Small intestine (tissue), 16 donors: ENCODE data around the gene SELPLG. TPM values are rescaled to one million over a fixed set of nuclear protein-coding genes. Genes with fewer than 3 reads are reported as not detected.

Source experiments
- DNase-seq, 2 donors: peaks; one replicate each; pipeline versions ENCODE4 v3.0.0 to v3.0.0-alpha.2; 2013
- FAIRE-seq: peaks from 2 replicates; lab custom pipeline; 2012; peaks lifted over from hg19 to GRCh38; lab: Jason Lieb, UNC
- H3K27ac ChIP-seq, 3 donors: one replicate each; pipeline ENCODE4 v1.5.1; 2013; ENCODE audit warnings: low read length in 2 of 3, mild to moderate bottlenecking in 2 of 3, control low read depth in 1 of 3, inconsistent platforms in 1 of 3, low read depth in 1 of 3, moderate library complexity in 1 of 3
- H3K27me3 ChIP-seq, 3 donors: one replicate each; pipeline ENCODE4 v1.6.1; 2013; ENCODE audit warnings: low read length in 3 of 3, inconsistent platforms in 1 of 3; ENCODE audit not compliant: control insufficient read depth in 3 of 3, insufficient read depth in 3 of 3
- H3K36me3 ChIP-seq, 3 donors: one replicate each; pipeline ENCODE4 v1.6.1; 2013; ENCODE audit warnings: low read length in 3 of 3, inconsistent platforms in 1 of 3, low read depth in 1 of 3, mild to moderate bottlenecking in 1 of 3, moderate library complexity in 1 of 3; ENCODE audit not compliant: control insufficient read depth in 3 of 3, insufficient read depth in 2 of 3
- H3K4me1 ChIP-seq, 3 donors: one replicate each; pipeline ENCODE4 v1.6.1; 2013; ENCODE audit warnings: low read length in 2 of 3, inconsistent platforms in 1 of 3, low read depth in 1 of 3, mild to moderate bottlenecking in 1 of 3, moderate library complexity in 1 of 3; ENCODE audit not compliant: control insufficient read depth in 3 of 3, insufficient read depth in 2 of 3
- H3K4me3 ChIP-seq, 3 donors: one replicate each; pipeline ENCODE4 v1.5.1; 2013; ENCODE audit warnings: low read length in 3 of 3, control low read depth in 1 of 3, inconsistent platforms in 1 of 3, low read depth in 1 of 3, mild to moderate bottlenecking in 1 of 3, moderate library complexity in 1 of 3
- H3K9me3 ChIP-seq, 2 donors: one replicate each; pipeline ENCODE4 v1.6.1; 2013; ENCODE audit warnings: low read depth in 1 of 2, low read length in 1 of 2; ENCODE audit not compliant: control insufficient read depth in 2 of 2, insufficient read depth in 1 of 2
- WGBS, 3 donors: extraction: QIAGEN DNeasy Blood & Tissue Kit; methylation state at CpG; one replicate each; pipeline ENCODE4 v1.1.7; 2013; 5-methylcytosine and 5-hydroxymethylcytosine counted together
- long read RNA-seq, 10 donors: transcript quantifications; one replicate each; lab custom pipeline, GENCODE V29; 2026
- polyA plus RNA-seq, 4 donors: library from polyadenylated mRNA; stranded (reverse) in 3 of 4; unstranded in 1 of 4; fragments of 200-250 nt in 3 of 4; fragments of 120-200 nt in 1 of 4; gene quantifications; one replicate each; pipeline versions ENCODE4 v1.2.1 to v1.2.3, GENCODE V29; 2013
- donor health status: healthy with polysubstance abuse.
- donor health status: control.
- donor health status: control.
- donor health status: Bipolar disorder and iron deficiency.
- donor health status: healthy.

SELPLG gene
- polyA plus RNA-seq: 1 to 10 TPM; 1.1 to 7.2 (median 4.6) TPM
- long read RNA-seq, donor 1, transcript SELPLG-203 (2 exons, 2,256 nt): major isoform, 7 of 7 reads
- long read RNA-seq, donor 1, partial matches to known transcripts: 0 of 7 reads
- long read RNA-seq, donor 1, other reads (novel, unspliced or antisense): 0 of 7 reads
- long read RNA-seq, donor 2: 0 reads
- long read RNA-seq, donor 3, transcript SELPLG-203 (2 exons, 2,256 nt): major isoform, 6 of 6 reads
- long read RNA-seq, donor 3, partial matches to known transcripts: 0 of 6 reads
- long read RNA-seq, donor 3, other reads (novel, unspliced or antisense): 0 of 6 reads
- long read RNA-seq, donor 4: 0 reads
- long read RNA-seq, donor 5, partial matches to known transcripts: 0 of 1 reads
- long read RNA-seq, donor 5, other reads (novel, unspliced or antisense): 0 of 1 reads
- long read RNA-seq, donor 6, transcript SELPLG-203 (2 exons, 2,256 nt): major isoform, 9 of 9 reads
- long read RNA-seq, donor 6, partial matches to known transcripts: 0 of 9 reads
- long read RNA-seq, donor 6, other reads (novel, unspliced or antisense): 0 of 9 reads
- long read RNA-seq, donor 7: 0 reads
- long read RNA-seq, donor 8: 0 reads
- long read RNA-seq, donor 9, partial matches to known transcripts: 0 of 1 reads
- long read RNA-seq, donor 9, other reads (novel, unspliced or antisense): 0 of 1 reads
- long read RNA-seq, donor 10, partial matches to known transcripts: 0 of 4 reads
- long read RNA-seq, donor 10, other reads (novel, unspliced or antisense): 0 of 4 reads

DNA sequence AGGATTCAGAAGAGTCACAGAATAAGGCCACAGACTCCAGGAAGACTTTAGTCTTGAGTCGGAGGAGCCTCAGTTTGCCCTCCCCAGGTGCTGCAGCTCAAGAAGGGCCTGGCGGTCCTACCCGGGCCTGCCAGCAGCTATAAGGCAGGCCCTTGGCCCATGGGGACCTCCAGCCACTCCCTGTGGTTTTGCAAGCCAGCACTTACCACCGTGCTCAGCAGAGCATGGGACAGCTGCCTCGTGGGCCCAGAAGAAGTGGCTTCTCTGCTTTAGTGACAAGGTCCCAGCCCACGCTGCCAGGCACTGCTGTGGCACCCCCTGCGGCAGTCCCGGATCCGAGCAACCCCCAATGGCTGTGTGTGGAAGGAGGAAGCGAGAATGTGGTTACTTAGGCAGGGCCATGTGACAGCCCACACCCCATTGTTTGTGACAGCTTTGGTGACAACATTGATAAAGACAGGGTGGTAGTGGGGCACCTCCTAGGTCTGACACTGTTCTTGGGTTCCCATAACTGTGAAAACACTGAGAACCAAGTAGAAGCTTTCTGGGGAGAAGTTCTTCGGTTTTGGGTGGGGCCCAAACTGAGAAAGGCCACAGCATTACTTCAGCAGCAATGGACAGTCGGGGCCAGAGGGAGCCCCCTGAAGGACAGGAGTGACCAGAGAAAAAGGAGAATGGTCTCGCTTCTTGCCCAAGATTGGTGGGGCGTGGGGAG lies at the start of gene SELPLG:
SELPLG (minus strand) TSS at position 361 of the 715 bp plus-strand sequence. CDS start 9,587 bp downstream, outside the sequence.
- WGBS, 3 donors: 58 to 73% (median 62%) methylated on average over 13 to 14 of the region's 14 CpGs
- Histone ChIP-seq H3K9me3 (no peaks in the 10 kb centered on the region), H3K4me3 (peak within 1 kb of the TSS; percentile 9 to 35 (median 18)), H3K27me3 (peaks cover 0 to 8% (median 0%) of the 10 kb centered on the region in 3 donors), H3K36me3 (no peaks in the 10 kb centered on the region), H3K4me1 (peaks cover 0 to 14% (median 4%) of the 10 kb centered on the region in 3 donors), H3K27ac (peak within 1 kb of the TSS in 2 of 3 donors; percentile 52 to 90)
- DNase-seq (peak in 1 of 2 donors; percentile 59), FAIRE-seq (no peak)

DNA sequence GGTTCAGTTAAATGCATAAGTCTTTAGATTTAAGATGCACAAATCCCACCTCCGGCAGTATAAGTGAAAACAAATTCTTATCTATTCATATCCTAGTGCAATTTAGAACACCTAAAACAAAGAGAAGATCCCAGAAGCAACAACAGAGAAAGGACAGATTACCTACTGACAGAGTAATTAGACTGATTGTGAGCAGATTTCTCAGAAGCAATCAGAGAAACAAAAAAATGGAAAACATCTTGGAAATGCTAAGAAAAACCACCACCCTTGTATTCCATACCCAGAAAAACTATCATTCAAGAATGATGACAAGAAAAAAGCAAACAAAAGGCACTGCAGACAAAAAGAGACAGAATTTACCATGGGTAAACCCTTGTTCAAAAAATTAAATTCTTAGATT lies 47.6 kb upstream of the SELPLG start:
- H3K27me3 ChIP-seq: no peaks in the 10 kb centered on the region
- no peaks in the 10 kb centered on the region for H3K4me1 ChIP-seq
- WGBS, 3 donors: 95 to 97% (median 97%) methylated on average over 1 of the region's 1 CpG
- no peak overlapping the region for H3K27ac ChIP-seq
- no peak overlapping the region for H3K4me3 ChIP-seq
- DNase-seq: no peak
- no peak for FAIRE-seq
- H3K9me3 ChIP-seq: no peaks in the 10 kb centered on the region
- peaks cover 0 to 6% (median 5%) of the 10 kb centered on the region in 3 donors for H3K36me3 ChIP-seq

GRCh38 chr12:108679106-108679681 lies 45.5 kb upstream of the SELPLG start:
- no peak overlapping the region for H3K27ac ChIP-seq
- H3K36me3 ChIP-seq: peaks cover 0 to 6% (median 6%) of the 10 kb centered on the region in 3 donors
- no peaks in the 10 kb centered on the region for H3K27me3 ChIP-seq
- H3K4me3 ChIP-seq: no peak overlapping the region
- FAIRE-seq (no peak), DNase-seq (no peak)
- no peaks in the 10 kb centered on the region for H3K9me3 ChIP-seq
- H3K4me1 ChIP-seq: no peaks in the 10 kb centered on the region
- WGBS, 3 donors: 85 to 88% (median 87%) methylated on average over 1 of the region's 1 CpG

GRCh38 chr12:108678104-108678730 lies 44.5 kb upstream of the SELPLG start:
- WGBS, 3 donors: 81 to 93% (median 88%) methylated on average over 9 of the region's 9 CpGs
- H3K27ac ChIP-seq: peak overlapping the region in 1 of 3 donors; percentile 17
- FAIRE-seq: no peak
- no peaks in the 10 kb centered on the region for H3K4me1 ChIP-seq
- H3K36me3 ChIP-seq: peaks cover 0 to 6% (median 6%) of the 10 kb centered on the region in 3 donors
- no peaks in the 10 kb centered on the region for H3K27me3 ChIP-seq
- no peaks in the 10 kb centered on the region for H3K9me3 ChIP-seq
- no peak for DNase-seq
- no peak overlapping the region for H3K4me3 ChIP-seq

DNA sequence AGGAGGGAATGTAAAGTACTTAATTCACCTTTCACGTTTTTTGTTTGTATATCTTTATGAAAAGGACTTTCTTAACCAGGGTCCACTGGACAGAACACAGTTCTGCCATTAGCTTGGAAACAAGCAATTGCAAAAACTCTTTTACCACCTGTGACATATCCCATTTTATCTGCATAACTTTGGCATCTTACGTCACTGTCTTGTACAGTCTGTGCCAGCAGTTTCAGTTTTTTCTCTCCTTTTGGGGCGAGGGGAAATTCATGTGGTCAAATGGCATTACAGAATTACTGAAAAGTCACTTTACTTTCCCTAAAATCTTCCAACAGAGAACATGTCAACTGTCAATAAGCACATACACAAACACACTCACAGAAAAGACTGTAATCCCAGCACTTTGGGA lies 43.7 kb upstream of the SELPLG start:
- FAIRE-seq: no peak
- Histone ChIP-seq H3K36me3 (peaks cover 0 to 6% (median 6%) of the 10 kb centered on the region in 3 donors), H3K9me3 (no peaks in the 10 kb centered on the region), H3K4me1 (no peaks in the 10 kb centered on the region), H3K4me3 (no peak overlapping the region), H3K27ac (no peak overlapping the region), H3K27me3 (no peaks in the 10 kb centered on the region)
- WGBS, 3 donors: 91 to 93% (median 91%) methylated on average over 3 of the region's 3 CpGs
- no peak for DNase-seq

DNA sequence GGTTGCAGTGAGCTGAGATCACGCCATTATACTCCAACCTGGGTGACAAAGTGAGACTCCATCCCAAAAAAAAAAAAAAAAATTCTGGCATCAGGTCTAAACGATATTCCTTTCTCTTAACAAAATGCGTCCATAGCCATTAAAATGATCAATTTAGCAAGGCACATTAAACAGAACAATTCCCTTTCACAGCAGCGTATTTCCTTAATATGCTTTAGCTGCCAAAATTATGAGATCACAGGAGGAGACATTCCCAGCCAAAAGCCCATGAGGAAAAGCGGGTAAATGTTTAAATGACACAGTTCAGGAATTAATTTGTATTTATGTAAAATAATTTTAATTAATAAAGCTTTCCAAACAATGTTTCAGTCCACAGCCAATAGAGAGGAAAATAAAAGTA lies 43.0 kb upstream of the SELPLG start:
- FAIRE-seq (no peak), DNase-seq (no peak)
- WGBS, 3 donors: 77 to 95% (median 95%) methylated on average over 5 of the region's 5 CpGs
- Histone ChIP-seq H3K4me3 (no peak overlapping the region), H3K4me1 (no peaks in the 10 kb centered on the region), H3K27me3 (no peaks in the 10 kb centered on the region), H3K36me3 (peaks cover 0 to 7% (median 6%) of the 10 kb centered on the region in 3 donors), H3K9me3 (no peaks in the 10 kb centered on the region), H3K27ac (no peak overlapping the region)

GRCh38 chr12:108675792-108676191 lies 42.1 kb upstream of the SELPLG start:
- no peak overlapping the region for H3K4me3 ChIP-seq
- FAIRE-seq (no peak), DNase-seq (no peak)
- 91 to 93% (median 91%) methylated on average over 4 of the region's 4 CpGs for whole genome bisulfite sequencing, 3 donors
- H3K27ac ChIP-seq: no peak overlapping the region
- H3K27me3 ChIP-seq: no peaks in the 10 kb centered on the region
- H3K36me3 ChIP-seq: peaks cover 0 to 9% (median 6%) of the 10 kb centered on the region in 3 donors
- H3K9me3 ChIP-seq: no peaks in the 10 kb centered on the region
- no peaks in the 10 kb centered on the region for H3K4me1 ChIP-seq
